GM12874 (cell line): ENCODE measurements around the gene CLTB.
A peak's percentile ranks its signal among the peaks of the same experiment; 100 is the strongest.

Experiments
- TF ChIP-seq, protein P1 (sequence below): IDR thresholded peaks from 2 replicates; pipeline ENCODE4 v1.5.1; 2011; ENCODE audit warnings: low read depth, mild to moderate bottlenecking, control low read depth, low read length, moderate library complexity; ENCODE audit not compliant: insufficient read depth

Gene CLTB

GRCh38 chr5:176361437-176362232, 54.7 kb downstream of the CLTB start, which contains the start of gene KIAA1191:
Gene KIAA1191 (minus strand): TSS chr5:176361764. CDS start chr5:176359508, 2,256 bp downstream.
- TF ChIP-seq, protein P1, sequence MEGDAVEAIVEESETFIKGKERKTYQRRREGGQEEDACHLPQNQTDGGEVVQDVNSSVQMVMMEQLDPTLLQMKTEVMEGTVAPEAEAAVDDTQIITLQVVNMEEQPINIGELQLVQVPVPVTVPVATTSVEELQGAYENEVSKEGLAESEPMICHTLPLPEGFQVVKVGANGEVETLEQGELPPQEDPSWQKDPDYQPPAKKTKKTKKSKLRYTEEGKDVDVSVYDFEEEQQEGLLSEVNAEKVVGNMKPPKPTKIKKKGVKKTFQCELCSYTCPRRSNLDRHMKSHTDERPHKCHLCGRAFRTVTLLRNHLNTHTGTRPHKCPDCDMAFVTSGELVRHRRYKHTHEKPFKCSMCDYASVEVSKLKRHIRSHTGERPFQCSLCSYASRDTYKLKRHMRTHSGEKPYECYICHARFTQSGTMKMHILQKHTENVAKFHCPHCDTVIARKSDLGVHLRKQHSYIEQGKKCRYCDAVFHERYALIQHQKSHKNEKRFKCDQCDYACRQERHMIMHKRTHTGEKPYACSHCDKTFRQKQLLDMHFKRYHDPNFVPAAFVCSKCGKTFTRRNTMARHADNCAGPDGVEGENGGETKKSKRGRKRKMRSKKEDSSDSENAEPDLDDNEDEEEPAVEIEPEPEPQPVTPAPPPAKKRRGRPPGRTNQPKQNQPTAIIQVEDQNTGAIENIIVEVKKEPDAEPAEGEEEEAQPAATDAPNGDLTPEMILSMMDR: 0 out of 2 replicates have a peak, but pooled peaks have one; percentile 30

GRCh38 chr5:176360894-176361436, 55.4 kb downstream of the CLTB start:
- TF ChIP-seq, protein P1: no peak

DNA sequence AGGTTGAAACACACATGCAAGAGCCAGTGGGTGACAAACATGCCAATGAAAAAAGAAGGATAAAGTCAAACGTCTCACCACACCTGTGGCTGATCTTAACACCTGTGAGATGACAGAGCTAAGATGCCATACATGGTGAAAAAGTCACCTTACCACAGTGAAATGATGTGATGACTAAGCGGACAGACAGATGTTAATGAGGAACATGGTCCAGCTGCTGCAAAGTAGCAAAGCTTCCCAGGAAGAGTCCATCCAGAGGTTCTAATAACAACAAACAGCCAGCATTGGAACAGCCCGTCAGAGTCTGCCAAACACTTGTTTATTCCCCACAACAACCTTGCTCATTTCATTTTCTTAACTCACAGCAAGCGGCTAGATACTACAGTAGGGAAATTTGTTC, 56.7 kb downstream of the CLTB start:
- TF ChIP-seq, protein P1: no peak

- TF ChIP-seq, protein P1: no peak
Observed at GRCh38 chr5:176356179-176356566, 60.2 kb downstream of the CLTB start.

DNA sequence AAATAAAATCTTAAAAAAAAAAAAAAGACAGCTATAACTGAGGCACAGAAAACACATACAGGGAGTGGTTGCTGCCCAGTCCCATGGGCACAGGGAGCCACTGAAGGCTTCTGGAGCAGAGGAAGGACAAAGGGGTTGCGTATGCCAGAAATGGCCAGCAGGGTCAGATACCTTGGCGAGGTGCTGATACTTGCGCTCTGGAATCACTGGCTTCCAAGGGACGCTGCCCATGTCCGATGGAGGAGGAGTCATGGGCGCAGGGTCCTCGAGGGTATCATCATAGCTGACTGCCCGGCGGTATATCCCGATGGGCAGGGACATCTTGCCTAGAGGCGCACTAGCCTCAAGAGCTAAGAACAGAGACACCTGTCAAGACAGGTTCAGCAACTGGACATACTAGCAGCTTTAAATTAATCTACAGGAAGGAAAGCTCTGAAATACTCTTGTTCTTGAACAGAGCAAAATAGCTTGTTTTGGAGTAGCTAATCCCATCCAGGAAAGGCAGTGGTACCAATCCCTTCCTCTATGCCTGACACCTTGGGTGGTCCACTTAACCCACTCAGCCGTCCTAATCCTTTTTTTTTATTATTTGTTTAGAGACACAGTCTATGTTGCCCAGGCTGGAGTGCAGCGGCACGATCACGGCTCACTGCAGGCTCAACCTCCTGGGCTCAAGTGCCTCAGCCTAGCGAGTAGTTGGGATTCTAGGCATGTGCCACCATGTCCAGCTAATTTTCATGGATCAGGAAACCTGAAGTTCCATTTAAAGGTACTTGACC, 60.8 kb downstream of the CLTB start:
- TF ChIP-seq, protein P1: no peak

GRCh38 chr5:176353533-176353932, 62.8 kb downstream of the CLTB start:
- TF ChIP-seq, protein P1: no peak
